GM18505 (cell line): ENCODE data around the gene SLC2A1.
A peak's percentile ranks its signal among the peaks of the same experiment; 100 is the strongest.

ENCODE experiments used
- ATAC-seq: cut with Tn5 transposase; IDR thresholded peaks from one replicate; pipeline ENCODE4 v1.9.1; 2021; ENCODE audit not compliant: unreplicated experiment
- POLR2A ChIP-seq: IDR thresholded peaks from 4 replicates; pipeline ENCODE4 v1.6.1; 2011; ENCODE audit warnings: borderline replicate concordance; ENCODE audit not compliant: insufficient read depth, insufficient read length; ENCODE audit errors: extremely low read depth

Gene SLC2A1

DNA sequence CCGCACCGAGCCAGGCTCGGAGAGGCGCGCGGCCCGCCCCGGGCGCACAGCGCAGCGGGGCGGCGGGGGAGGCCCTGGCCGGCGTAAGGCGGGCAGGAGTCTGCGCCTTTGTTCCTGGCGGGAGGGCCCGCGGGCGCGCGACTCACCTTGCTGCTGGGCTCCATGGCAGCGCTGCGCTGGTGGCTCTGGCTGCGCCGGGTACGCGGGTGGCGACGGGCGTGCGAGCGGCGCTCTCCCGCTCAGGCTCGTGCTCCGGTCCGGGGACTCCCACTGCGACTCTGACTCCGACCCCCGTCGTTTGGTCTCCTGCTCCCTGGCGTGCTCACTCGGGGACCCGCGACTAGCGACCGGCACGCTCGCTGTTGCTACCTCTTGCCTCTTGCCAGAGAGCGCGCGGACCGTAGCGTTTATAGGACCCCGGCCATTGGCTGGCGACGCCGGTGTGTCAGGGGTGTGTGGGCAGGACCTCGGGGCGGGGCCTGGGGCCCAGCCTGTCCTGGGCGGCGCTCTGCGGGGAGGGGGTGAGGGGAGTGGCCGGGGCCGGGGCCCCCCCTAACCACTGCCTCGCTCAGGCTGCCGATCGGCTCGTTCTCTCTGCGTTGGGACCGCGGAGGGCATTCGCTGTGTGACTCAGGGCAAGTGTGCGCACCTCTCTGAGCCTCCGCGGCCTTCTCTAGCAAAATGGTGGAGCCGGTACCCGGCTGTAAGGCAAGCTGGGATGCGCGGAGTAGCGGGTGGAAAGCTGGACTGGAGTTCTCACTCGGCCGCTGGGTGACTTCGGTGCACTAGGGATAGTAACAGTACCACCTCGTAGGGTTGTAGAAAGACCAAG is at the start of gene SLC2A1:
Gene SLC2A1, minus strand, starts transcription at position 381 of the 832 bp plus-strand sequence. Its CDS starts 217 bp downstream, at position 164.
- ATAC-seq = peak; percentile 75
- peak; percentile 96 for TF ChIP-seq POLR2A

DNA sequence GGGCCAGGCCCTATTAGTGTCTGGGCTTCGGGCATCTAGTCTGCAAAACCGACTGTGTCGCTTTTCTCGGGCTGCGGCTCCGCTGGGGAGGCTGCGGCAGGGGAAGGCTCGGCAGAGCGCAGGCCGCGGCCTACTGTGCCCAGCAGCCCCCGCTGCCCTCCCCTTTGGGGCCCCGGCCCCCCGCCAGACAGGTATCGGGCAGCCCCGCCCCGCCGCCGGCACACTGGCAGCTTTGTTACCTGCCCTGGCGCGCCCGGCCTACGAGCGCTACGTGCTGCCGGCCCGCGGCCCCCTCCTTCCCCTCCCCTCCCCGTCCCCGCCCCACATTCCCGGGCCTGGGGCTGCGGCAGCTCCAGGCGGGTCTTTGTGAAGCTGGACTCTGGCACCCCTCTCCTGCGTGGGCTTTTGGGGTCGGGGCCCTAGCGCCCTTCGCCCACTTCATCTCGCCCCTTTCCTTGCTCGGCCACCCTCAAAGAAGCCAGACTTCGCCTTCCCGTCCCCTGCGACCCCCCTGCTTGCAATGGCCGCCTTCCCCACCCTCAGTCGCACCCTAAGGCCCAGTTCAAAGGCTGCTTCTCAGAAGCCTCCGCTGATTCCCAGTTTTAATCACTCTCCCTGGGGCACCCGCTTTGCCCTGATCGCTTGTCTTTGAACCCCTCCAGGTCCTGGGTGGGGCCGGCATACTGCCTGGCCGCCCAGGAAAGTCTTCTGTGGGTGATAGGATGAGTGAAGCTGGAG is 48.9 kb upstream of the SLC2A1 start:
- ATAC-seq = no peak
- TF ChIP-seq POLR2A = no peak

DNA sequence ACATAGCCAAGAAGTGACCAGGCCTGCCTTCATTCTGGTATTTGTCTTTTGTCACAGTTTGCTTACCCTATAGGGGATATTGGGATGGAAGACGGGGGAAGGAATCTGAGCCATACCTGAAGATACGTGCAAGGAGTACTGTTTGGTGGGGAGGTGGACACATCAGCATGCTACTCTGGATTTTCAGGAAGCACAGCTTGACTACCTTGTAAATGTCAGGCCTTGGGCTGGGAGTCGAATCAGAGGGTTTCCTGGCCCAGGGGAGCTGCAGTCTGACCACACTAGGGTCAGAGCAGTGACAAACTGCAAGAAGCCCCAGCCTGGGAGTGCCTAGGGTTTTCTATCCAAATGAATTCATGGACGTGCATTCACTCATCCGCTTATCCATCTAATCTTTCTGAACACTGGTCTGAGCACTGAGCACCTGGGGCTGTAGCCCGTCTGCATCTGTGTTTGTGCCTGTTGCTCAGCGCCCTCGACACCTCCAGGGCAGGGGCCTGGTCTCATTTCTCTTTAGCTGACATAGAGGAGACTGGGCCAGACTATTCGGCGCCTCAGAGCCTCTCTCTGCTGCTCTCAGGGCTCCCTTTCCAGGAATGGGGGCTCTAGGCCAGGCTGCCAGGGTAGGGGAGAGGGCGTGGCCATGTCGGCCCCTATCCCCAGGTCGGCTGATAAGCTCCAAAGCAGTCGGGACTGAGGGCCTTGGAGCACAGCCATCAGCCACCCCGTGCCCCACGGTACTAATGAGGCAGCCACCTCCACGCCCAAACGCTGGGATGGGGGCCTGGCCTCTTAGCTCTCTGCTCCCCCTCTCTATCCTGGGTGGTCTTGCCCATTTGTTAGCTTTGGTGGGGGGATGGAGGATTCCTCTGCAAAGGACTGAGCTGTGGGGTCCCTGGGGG is 47.0 kb upstream of the SLC2A1 start:
- no peak for ATAC-seq

DNA sequence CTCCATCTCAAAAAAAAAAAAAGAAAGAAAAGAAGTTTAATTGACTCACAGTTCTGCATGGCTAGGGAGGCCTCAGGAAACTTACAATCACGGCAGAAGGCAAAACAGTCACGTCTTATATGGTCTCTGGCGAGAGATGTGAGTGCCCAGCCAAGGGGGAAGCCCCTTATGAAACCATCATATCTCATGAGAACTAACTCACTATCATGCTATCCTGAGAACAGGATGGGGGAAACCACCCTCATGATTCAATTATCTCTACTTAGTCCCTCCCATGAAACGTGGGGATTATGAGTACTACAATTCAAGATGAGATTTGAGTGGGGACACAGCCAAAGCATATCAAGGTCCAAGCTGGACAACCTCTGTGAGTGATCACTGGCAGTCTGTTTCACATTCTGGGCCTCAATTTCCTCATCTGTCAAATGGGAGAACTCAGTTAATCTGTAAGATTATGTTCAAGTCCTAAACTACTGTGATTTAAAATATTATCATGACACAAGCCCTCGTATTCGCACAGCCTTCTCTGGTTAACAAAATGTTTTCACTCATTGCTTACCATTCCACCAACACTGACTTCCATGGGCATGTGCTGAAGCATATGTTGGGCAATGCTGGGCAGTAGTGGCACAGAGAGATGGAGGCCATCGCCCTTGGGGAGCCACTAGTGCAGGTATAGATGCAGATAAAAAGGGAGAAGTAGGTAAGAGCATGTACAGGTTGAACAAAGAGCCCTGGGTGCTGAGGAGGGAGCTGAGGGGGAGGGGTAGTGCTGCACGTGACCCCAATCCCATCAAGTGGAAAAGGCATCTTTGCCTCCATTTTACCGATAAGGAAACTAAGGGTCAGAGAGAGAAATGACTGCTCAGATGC is 46.2 kb upstream of the SLC2A1 start:
- no peak for TF ChIP-seq POLR2A
- no peak for ATAC-seq

More for the DNA sequence above, 47.0 kb upstream of the SLC2A1 start:
- TF ChIP-seq POLR2A = no peak

DNA sequence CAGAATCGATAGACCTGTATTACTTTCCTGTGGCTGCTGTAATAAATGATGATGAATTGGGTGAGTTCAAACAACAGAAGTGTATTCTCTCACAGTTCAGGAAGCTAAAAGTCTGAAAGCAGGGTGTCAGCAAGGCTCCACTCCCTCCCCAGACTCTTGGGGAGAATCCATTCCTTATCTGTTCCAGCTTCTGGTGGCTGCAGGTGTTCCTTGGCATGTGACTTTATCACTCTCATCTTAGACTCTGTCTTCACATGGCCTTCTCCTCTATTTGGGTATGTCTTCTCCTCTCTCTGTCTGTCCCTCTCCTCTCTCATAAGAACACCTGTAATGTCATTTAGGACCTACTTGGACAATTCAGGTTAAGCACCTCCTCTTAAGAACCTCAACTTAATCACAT is 44.1 kb upstream of the SLC2A1 start:
- no peak for TF ChIP-seq POLR2A
- ATAC-seq = no peak

DNA sequence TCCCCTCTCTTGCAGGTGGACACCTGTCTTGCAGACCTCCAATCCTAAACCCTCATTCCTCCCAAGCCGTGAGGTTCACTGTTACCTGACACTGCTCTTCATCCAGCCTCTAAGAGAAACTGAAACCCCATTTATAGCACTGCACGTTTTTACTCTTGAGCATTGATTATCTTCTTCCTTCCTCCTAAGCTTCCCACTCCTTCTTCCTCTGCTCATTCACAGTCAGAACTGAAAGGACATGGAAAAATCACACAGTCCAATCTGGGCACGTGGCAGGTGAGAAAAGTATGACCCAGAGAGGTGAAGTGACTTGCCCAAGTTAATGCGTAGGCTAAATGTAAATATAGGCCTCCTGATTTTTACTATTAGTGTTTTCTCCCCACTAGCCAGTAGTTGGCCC is 43.4 kb upstream of the SLC2A1 start:
- TF ChIP-seq POLR2A = no peak
- ATAC-seq = no peak

DNA sequence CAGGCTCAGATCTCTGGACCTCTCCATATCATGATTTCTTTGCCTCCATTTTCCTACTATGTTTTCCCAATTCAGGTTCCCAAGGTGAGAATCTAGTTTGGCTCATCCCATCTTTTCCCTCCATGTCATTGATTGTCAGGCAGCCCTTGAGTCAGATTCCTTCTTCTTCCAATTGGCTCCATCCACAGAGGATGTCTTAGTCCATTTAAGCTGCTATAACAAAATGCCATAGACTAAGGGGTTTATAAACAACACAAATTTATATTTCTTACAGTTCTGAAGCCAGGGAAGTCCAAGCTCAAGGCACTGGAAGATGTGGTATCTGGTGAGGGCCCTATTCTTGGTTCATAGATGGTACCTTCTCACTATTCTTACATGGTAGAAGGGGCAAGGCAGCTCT is 42.8 kb upstream of the SLC2A1 start:
- no peak for TF ChIP-seq POLR2A
- ATAC-seq = no peak

DNA sequence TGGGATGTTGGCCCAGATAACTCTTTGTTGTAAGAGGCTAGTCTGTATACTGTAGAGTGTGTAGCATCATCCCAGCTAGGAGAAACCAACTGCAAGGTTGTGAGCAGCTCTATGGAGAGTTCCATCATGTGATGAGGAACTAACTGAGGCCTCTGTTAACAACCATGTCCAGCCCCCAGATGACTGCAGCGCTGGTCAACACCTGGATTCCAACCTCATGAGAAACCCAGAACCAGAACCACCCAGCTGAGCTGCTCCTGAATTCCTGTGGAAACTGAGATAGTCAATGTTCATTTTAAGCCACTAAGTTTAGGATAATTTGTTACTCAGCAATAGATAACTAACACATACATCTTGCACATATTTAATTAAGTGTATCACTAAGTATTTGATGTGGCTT is 41.6 kb upstream of the SLC2A1 start:
- no peak for TF ChIP-seq POLR2A
- ATAC-seq = no peak

DNA sequence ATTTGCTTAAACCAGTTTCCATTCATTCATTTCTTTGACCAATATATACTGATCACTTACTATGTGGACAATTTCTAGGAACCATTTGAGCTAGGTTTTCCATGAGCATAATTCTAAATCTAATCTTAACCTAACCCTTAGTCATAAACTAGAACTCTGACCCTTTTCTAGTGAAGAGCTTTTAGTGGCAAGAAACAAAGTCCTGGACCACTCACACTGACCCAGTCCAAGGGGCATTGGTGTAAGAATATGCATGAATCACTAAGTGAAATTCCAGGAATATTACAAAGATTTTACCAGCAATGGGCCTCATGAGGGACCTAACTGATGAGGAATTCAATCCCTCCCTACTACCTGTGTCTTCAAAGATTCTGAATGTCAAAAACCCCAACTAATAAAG is 40.6 kb upstream of the SLC2A1 start:
- no peak for ATAC-seq
- no peak for TF ChIP-seq POLR2A

DNA sequence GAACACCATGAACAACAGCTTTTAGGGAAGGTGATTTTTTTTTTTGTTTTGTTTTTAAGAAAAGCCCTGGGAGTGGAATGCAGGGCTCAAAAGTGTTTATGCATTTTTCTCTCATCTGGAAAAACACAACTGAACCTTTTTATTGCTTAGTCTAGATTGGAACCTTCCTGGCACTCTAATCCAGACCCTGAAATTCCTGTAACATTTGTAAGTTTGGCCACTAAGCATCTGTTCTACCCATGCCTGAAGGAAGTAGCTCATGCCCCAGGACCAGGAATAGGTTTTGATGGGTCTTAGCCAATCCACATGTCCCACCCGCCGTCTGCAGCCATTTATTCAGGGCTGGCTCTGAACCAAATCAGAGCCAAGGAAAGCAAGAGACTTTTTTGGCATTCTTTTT is 39.7 kb upstream of the SLC2A1 start:
- no peak for ATAC-seq
- TF ChIP-seq POLR2A = no peak

DNA sequence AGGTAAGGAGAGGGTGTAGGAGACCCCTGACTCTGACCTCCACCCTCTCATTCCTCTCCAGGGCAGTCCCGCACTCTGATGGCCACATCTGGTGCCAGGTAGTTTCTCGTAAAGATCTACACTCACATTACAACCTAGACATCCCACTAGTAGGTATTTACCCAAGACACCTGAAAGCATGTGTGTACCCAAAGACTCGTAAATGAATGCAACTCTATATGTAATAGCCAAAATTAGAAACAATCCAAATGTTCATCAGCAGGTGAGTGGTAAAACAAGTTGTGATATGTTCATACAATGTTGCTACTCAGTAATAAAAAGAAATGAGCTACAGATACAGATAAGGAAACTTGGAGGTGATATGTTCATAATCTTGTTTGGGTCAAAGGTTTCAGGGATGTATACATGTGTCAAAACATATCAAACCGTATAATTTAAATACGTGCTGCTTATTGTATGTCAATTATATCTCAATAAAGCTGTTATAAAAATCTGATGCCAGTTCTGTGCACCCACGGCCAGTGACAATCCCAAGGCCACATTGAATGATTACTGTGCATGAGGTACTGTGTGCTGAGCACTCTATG is 37.8 kb upstream of the SLC2A1 start:
- TF ChIP-seq POLR2A = no peak
- no peak for ATAC-seq
